ENCODE results near the gene PERM1. TPM values are rescaled to one million over a fixed set of nuclear protein-coding genes. Genes with fewer than 3 reads are reported as not detected.

PERM1 gene
- total and polyA plus RNA-seq, 9 of the 15 experiments (the other 6 are each of a cell fraction or from before 2014, with no cell fraction given), result not detected

- TF ChIP-seq, protein P1, sequence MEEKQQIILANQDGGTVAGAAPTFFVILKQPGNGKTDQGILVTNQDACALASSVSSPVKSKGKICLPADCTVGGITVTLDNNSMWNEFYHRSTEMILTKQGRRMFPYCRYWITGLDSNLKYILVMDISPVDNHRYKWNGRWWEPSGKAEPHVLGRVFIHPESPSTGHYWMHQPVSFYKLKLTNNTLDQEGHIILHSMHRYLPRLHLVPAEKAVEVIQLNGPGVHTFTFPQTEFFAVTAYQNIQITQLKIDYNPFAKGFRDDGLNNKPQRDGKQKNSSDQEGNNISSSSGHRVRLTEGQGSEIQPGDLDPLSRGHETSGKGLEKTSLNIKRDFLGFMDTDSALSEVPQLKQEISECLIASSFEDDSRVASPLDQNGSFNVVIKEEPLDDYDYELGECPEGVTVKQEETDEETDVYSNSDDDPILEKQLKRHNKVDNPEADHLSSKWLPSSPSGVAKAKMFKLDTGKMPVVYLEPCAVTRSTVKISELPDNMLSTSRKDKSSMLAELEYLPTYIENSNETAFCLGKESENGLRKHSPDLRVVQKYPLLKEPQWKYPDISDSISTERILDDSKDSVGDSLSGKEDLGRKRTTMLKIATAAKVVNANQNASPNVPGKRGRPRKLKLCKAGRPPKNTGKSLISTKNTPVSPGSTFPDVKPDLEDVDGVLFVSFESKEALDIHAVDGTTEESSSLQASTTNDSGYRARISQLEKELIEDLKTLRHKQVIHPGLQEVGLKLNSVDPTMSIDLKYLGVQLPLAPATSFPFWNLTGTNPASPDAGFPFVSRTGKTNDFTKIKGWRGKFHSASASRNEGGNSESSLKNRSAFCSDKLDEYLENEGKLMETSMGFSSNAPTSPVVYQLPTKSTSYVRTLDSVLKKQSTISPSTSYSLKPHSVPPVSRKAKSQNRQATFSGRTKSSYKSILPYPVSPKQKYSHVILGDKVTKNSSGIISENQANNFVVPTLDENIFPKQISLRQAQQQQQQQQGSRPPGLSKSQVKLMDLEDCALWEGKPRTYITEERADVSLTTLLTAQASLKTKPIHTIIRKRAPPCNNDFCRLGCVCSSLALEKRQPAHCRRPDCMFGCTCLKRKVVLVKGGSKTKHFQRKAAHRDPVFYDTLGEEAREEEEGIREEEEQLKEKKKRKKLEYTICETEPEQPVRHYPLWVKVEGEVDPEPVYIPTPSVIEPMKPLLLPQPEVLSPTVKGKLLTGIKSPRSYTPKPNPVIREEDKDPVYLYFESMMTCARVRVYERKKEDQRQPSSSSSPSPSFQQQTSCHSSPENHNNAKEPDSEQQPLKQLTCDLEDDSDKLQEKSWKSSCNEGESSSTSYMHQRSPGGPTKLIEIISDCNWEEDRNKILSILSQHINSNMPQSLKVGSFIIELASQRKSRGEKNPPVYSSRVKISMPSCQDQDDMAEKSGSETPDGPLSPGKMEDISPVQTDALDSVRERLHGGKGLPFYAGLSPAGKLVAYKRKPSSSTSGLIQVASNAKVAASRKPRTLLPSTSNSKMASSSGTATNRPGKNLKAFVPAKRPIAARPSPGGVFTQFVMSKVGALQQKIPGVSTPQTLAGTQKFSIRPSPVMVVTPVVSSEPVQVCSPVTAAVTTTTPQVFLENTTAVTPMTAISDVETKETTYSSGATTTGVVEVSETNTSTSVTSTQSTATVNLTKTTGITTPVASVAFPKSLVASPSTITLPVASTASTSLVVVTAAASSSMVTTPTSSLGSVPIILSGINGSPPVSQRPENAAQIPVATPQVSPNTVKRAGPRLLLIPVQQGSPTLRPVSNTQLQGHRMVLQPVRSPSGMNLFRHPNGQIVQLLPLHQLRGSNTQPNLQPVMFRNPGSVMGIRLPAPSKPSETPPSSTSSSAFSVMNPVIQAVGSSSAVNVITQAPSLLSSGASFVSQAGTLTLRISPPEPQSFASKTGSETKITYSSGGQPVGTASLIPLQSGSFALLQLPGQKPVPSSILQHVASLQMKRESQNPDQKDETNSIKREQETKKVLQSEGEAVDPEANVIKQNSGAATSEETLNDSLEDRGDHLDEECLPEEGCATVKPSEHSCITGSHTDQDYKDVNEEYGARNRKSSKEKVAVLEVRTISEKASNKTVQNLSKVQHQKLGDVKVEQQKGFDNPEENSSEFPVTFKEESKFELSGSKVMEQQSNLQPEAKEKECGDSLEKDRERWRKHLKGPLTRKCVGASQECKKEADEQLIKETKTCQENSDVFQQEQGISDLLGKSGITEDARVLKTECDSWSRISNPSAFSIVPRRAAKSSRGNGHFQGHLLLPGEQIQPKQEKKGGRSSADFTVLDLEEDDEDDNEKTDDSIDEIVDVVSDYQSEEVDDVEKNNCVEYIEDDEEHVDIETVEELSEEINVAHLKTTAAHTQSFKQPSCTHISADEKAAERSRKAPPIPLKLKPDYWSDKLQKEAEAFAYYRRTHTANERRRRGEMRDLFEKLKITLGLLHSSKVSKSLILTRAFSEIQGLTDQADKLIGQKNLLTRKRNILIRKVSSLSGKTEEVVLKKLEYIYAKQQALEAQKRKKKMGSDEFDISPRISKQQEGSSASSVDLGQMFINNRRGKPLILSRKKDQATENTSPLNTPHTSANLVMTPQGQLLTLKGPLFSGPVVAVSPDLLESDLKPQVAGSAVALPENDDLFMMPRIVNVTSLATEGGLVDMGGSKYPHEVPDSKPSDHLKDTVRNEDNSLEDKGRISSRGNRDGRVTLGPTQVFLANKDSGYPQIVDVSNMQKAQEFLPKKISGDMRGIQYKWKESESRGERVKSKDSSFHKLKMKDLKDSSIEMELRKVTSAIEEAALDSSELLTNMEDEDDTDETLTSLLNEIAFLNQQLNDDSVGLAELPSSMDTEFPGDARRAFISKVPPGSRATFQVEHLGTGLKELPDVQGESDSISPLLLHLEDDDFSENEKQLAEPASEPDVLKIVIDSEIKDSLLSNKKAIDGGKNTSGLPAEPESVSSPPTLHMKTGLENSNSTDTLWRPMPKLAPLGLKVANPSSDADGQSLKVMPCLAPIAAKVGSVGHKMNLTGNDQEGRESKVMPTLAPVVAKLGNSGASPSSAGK (IDR thresholded peaks at IDR 0.05), result no peak
- TF ChIP-seq POLR3G (IDR thresholded peaks at IDR 0.05; ENCODE audit: extremely low read depth, insufficient read length, insufficient replicate concordance) (no peak), BRCA1 (IDR thresholded peaks at IDR 0.05) (no peak), BRCA1 (CRISPR knock-in tag; IDR thresholded peaks at IDR 0.05) (0 out of 2 replicates have a peak, but pooled peaks have one; percentile 15), YY1 (IDR thresholded peaks at IDR 0.05; ENCODE audit: borderline replicate concordance in 1 of 3, control insufficient read depth in 1 of 3, extremely low read depth in 1 of 3, insufficient read depth in 3 of 3, insufficient read length in 1 of 3, insufficient replicate concordance in 2 of 3, low read depth in 1 of 3, low read length in 2 of 3) (no peak), MED1 (CRISPR knock-in tag; IDR thresholded peaks at IDR 0.05; ENCODE audit: borderline replicate concordance) (no peak), ZFX (CRISPR knock-in tag; IDR thresholded peaks at IDR 0.05) (peak; percentile 49), AFF1 (IDR thresholded peaks at IDR 0.05; ENCODE audit: low read depth in 1 of 2, partially characterized antibody in 2 of 2) (no peak), ETS2 (tag; IDR thresholded peaks at IDR 0.05; ENCODE audit: borderline replicate concordance, poor library complexity, severe bottlenecking) (no peak), PHF20 (IDR thresholded peaks at IDR 0.05; ENCODE audit: partially characterized antibody) (no peak), ATF1 (CRISPR knock-in tag; IDR thresholded peaks at IDR 0.05) (no peak), ATF1 (tag; IDR thresholded peaks at IDR 0.05) (0 out of 2 replicates have a peak, but pooled peaks have one; percentile 3)
These were observed 40.8 kb downstream of the PERM1 start (continued) for GRCh38 chr1:941015-941587.

Data from K562 (cell line).